Smooth muscle cell (in vitro differentiated cells): Measurements from ENCODE around the gene PCCA. TPM values are rescaled to one million over a fixed set of nuclear protein-coding genes. Genes with fewer than 3 reads are reported as not detected.

Experiments used
- DNase-seq: peaks from one replicate; lab custom pipeline; 2025; ENCODE audit not compliant: unreplicated experiment; lab: John Stamatoyannopoulos, UW
- H2AFZ ChIP-seq: fragments of 200-600 bp; sonication (generic); 2 replicates; pipeline ENCODE4 v1.6.0; 2016; ENCODE audit warnings: antibody characterized with exemption, low read depth, mild to moderate bottlenecking
- H3F3A ChIP-seq: fragments of 200-600 bp; sonication (generic); 2 replicates; pipeline ENCODE4 v1.6.0; 2017; ENCODE audit warnings: antibody characterized with exemption, low read depth
- H3K27ac ChIP-seq: fragments of 200-600 bp; sonication (generic); 2 replicates; pipeline ENCODE4 v1.5.1; 2016; ENCODE audit warnings: low read depth, mild to moderate bottlenecking
- H3K27me3 ChIP-seq: fragments of 200-600 bp; sonication (generic); 2 replicates; pipeline ENCODE4 v1.6.1; 2016; ENCODE audit warnings: low read depth, mild to moderate bottlenecking
- H3K36me3 ChIP-seq: fragments of 200-600 bp; sonication (generic); 2 replicates; pipeline ENCODE4 v1.5.1; 2016; ENCODE audit warnings: low read depth
- H3K4me1 ChIP-seq: fragments of 200-600 bp; sonication (generic); 2 replicates; pipeline ENCODE4 v1.5.1; 2016; ENCODE audit warnings: low read depth
- H3K4me2 ChIP-seq: fragments of 200-600 bp; sonication (generic); 2 replicates; pipeline ENCODE4 v1.6.0; 2016; ENCODE audit warnings: mild to moderate bottlenecking
- H3K4me3 ChIP-seq: fragments of 200-600 bp; sonication (generic); 2 replicates; pipeline ENCODE4 v1.5.1; 2016; ENCODE audit warnings: mild to moderate bottlenecking
- H3K79me2 ChIP-seq: fragments of 200-600 bp; sonication (generic); 2 replicates; pipeline ENCODE4 v1.6.0; 2016; ENCODE audit warnings: low read depth, mild to moderate bottlenecking
- H3K9ac ChIP-seq: fragments of 200-600 bp; sonication (generic); 2 replicates; pipeline ENCODE4 v1.6.0; 2016; ENCODE audit warnings: low read depth
- H3K9me3 ChIP-seq: fragments of 200-600 bp; sonication (generic); replicated peaks from 2 replicates; pipeline ENCODE4 v1.5.1; 2016; ENCODE audit warnings: low read depth
- H4K20me1 ChIP-seq: fragments of 200-600 bp; sonication (generic); 2 replicates; pipeline ENCODE4 v1.6.0; 2016; ENCODE audit warnings: low read depth
- CTCF ChIP-seq: fragments of 200-600 bp; sonication (generic); IDR thresholded peaks from 2 replicates; pipeline ENCODE4 v1.5.1; 2017; ENCODE audit warnings: borderline replicate concordance, mild to moderate bottlenecking, antibody characterized with exemption; ENCODE audit not compliant: insufficient read depth, poor library complexity, severe bottlenecking
- WGBS: methylation state at CpG from one replicate; pipeline ENCODE4 v1.1.7; 2016; ENCODE audit warnings: low lambda C conversion rate; 5-methylcytosine and 5-hydroxymethylcytosine counted together
- polyA plus RNA-seq: library from polyadenylated mRNA; unstranded; fragments of >200 nt; fragmentation: Nextera tagmentation; extraction: Ambion mirVana; gene quantifications from 2 replicates; pipeline ENCODE4 v1.2.1, GENCODE V29; 2016
- total RNA-seq: library from RNA; depleted of rRNA; stranded (reverse); fragments of >200 nt; gene quantifications from 2 replicates; pipeline ENCODE4 v1.2.3, GENCODE V29; 2014

Gene PCCA
- total and polyA plus RNA-seq, 2 experiments from 2014 or later: 19.6 to 24.7 TPM

GRCh38 chr13:100182900-100183490 is 94.1 kb downstream of the PCCA start:
- no peak for DNase-seq
- H3K36me3 ChIP-seq: no peaks in the 10 kb centered on the region
- H4K20me1 ChIP-seq: peaks cover 23% of the 10 kb centered on the region
- H2AFZ ChIP-seq: no peak overlapping the region
- H3K4me2 ChIP-seq: no peak overlapping the region
- no peaks in the 10 kb centered on the region for H3K27me3 ChIP-seq
- H3K9me3 ChIP-seq: no peaks in the 10 kb centered on the region
- H3F3A ChIP-seq: no peaks in the 10 kb centered on the region
- peaks cover 4% of the 10 kb centered on the region for H3K4me1 ChIP-seq
- H3K4me3 ChIP-seq: no peak overlapping the region
- no peak for TF ChIP-seq CTCF
- H3K27ac ChIP-seq: no peak overlapping the region
- no peak overlapping the region for H3K9ac ChIP-seq
- H3K79me2 ChIP-seq: no peaks in the 10 kb centered on the region
- WGBS: 88% methylated on average over 4 of the region's 4 CpGs

GRCh38 chr13:100184095-100184494 is 95.2 kb downstream of the PCCA start:
- Histone ChIP-seq H2AFZ (no peak overlapping the region), H4K20me1 (peaks cover 23% of the 10 kb centered on the region), H3K9me3 (no peaks in the 10 kb centered on the region), H3K4me3 (no peak overlapping the region), H3K9ac (no peak overlapping the region), H3K27ac (no peak overlapping the region), H3K4me1 (peaks cover 4% of the 10 kb centered on the region), H3K27me3 (no peaks in the 10 kb centered on the region), H3F3A (no peaks in the 10 kb centered on the region), H3K36me3 (no peaks in the 10 kb centered on the region), H3K4me2 (no peak overlapping the region), H3K79me2 (no peaks in the 10 kb centered on the region)
- 80% methylated on average over 3 of the region's 3 CpGs for WGBS
- no peak for TF ChIP-seq CTCF
- no peak for DNase-seq

- H3K9ac ChIP-seq: no peak overlapping the region
- peaks cover 26% of the 10 kb centered on the region for H3K4me1 ChIP-seq
- H3K79me2 ChIP-seq: no peaks in the 10 kb centered on the region
- H3K36me3 ChIP-seq: no peaks in the 10 kb centered on the region
- no peak overlapping the region for H2AFZ ChIP-seq
- H3K4me3 ChIP-seq: no peak overlapping the region
- H4K20me1 ChIP-seq: peaks cover 32% of the 10 kb centered on the region
- H3K9me3 ChIP-seq: no peaks in the 10 kb centered on the region
- TF ChIP-seq CTCF: no peak
- no peaks in the 10 kb centered on the region for H3K27me3 ChIP-seq
- H3K4me2 ChIP-seq: no peak overlapping the region
- H3F3A ChIP-seq: no peaks in the 10 kb centered on the region
- no peak overlapping the region for H3K27ac ChIP-seq
- DNase-seq: no peak
- 32% methylated on average over 1 of the region's 1 CpG for WGBS
Measured at GRCh38 chr13:100195568-100195967, 106.7 kb downstream of the PCCA start.

- Histone ChIP-seq H3K9me3 (no peaks in the 10 kb centered on the region), H3K36me3 (no peaks in the 10 kb centered on the region), H3K79me2 (no peaks in the 10 kb centered on the region), H3K9ac (no peak overlapping the region), H2AFZ (no peak overlapping the region), H4K20me1 (peaks cover 24% of the 10 kb centered on the region), H3K4me3 (no peak overlapping the region), H3K27me3 (no peaks in the 10 kb centered on the region), H3K27ac (no peak overlapping the region), H3K4me1 (peaks cover 26% of the 10 kb centered on the region), H3F3A (no peaks in the 10 kb centered on the region), H3K4me2 (no peak overlapping the region)
- no peak for TF ChIP-seq CTCF
- no peak for DNase-seq
- WGBS: 86% methylated on average over 3 of the region's 3 CpGs
Measured at GRCh38 chr13:100196375-100196774, 107.5 kb downstream of the PCCA start.
